Osteoblast (primary cell): ENCODE data around the gene CTBP2. TPM values are rescaled to one million over a fixed set of nuclear protein-coding genes. Genes with fewer than 3 reads are reported as not detected.

Experiments
- DNase-seq: peaks from one replicate; pipeline ENCODE4 v3.0.0; 2011; ENCODE audit warnings: low spot score, mixed read lengths; ENCODE audit not compliant: insufficient read length; ENCODE audit errors: missing footprints
- H2AFZ ChIP-seq: 2 replicates; pipeline ENCODE4 v1.6.0; 2011; ENCODE audit warnings: mild to moderate bottlenecking, low read length
- H3K27ac ChIP-seq: 2 replicates; pipeline ENCODE4 v1.5.1; 2011; ENCODE audit warnings: mild to moderate bottlenecking, low read depth, low read length, moderate library complexity
- H3K27me3 ChIP-seq: 2 replicates; pipeline ENCODE4 v1.6.0; 2012; ENCODE audit warnings: mild to moderate bottlenecking, control low read depth, inconsistent platforms, low read length, moderate library complexity; ENCODE audit not compliant: insufficient read depth
- H3K36me3 ChIP-seq: 2 replicates; pipeline ENCODE4 v1.5.1; 2011; ENCODE audit warnings: mild to moderate bottlenecking, low read length, control low read depth, moderate library complexity; ENCODE audit not compliant: insufficient read depth
- H3K4me1 ChIP-seq: 2 replicates; pipeline ENCODE4 v1.5.1; 2011; ENCODE audit warnings: mild to moderate bottlenecking, low read length, control low read depth, moderate library complexity; ENCODE audit not compliant: insufficient read depth
- H3K4me2 ChIP-seq: 2 replicates; pipeline ENCODE4 v1.6.0; 2011; ENCODE audit warnings: mild to moderate bottlenecking, low read length; ENCODE audit not compliant: insufficient read depth
- H3K4me3 ChIP-seq: fragments of 200-600 bp; sonication (generic); 3 replicates; pipeline ENCODE4 v1.5.1; 2012; ENCODE audit warnings: mild to moderate bottlenecking, low read length, inconsistent platforms; ENCODE audit not compliant: insufficient read depth
- H3K79me2 ChIP-seq: 2 replicates; pipeline ENCODE4 v1.6.0; 2012; ENCODE audit warnings: mild to moderate bottlenecking, low read length, control low read depth, inconsistent platforms; ENCODE audit not compliant: insufficient read depth
- H3K9me3 ChIP-seq: 2 replicates; pipeline ENCODE4 v1.5.1; 2011; ENCODE audit warnings: low read depth, low read length, control low read depth
- H4K20me1 ChIP-seq: 2 replicates; pipeline ENCODE4 v1.6.0; 2012; ENCODE audit warnings: mild to moderate bottlenecking, low read length, control low read depth; ENCODE audit not compliant: insufficient read depth
- total RNA-seq: library from RNA; depleted of rRNA; stranded (reverse); fragments of >200 nt; gene quantifications from 2 replicates; pipeline ENCODE4 v1.2.3, GENCODE V29; 2012
- TF ChIP-seq, protein P1 (sequence below): IDR thresholded peaks from 2 replicates; pipeline ENCODE4 v1.5.1; 2011; ENCODE audit warnings: mild to moderate bottlenecking, low read depth, low read length, moderate library complexity; ENCODE audit errors: extremely low read depth

The CTBP2 gene
- total RNA-seq, 1 donor: 65.9 TPM

DNA sequence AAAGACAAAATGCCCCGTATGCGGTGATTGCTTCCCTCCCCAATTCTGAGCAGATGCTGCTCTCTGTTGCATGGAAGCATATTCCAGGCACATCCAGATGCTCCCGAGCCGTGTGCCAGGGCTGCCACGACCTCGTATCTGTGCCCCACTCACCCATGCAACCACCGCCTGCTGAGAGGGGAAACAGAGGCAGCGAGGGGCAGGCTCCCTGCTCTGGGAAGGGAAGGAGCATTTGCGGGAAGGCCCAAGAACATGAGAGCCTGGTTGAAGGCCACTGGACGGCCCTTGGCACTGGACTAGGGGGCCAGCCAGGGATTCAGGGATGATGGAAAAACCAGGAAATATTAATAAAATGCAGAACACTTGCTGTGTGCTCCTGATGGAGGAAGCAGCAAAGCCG lies 89.4 kb downstream of the CTBP2 start:
- Histone ChIP-seq H3K79me2 (peaks cover 84% of the 10 kb centered on the region), H2AFZ (no peak overlapping the region), H3K36me3 (peaks cover 11% of the 10 kb centered on the region), H3K27me3 (no peaks in the 10 kb centered on the region), H3K9me3 (no peaks in the 10 kb centered on the region), H3K4me3 (no peak overlapping the region), H3K4me2 (no peak overlapping the region), H4K20me1 (peaks cover 18% of the 10 kb centered on the region), H3K4me1 (no peaks in the 10 kb centered on the region), H3K27ac (no peak overlapping the region)
- TF ChIP-seq, protein P1, sequence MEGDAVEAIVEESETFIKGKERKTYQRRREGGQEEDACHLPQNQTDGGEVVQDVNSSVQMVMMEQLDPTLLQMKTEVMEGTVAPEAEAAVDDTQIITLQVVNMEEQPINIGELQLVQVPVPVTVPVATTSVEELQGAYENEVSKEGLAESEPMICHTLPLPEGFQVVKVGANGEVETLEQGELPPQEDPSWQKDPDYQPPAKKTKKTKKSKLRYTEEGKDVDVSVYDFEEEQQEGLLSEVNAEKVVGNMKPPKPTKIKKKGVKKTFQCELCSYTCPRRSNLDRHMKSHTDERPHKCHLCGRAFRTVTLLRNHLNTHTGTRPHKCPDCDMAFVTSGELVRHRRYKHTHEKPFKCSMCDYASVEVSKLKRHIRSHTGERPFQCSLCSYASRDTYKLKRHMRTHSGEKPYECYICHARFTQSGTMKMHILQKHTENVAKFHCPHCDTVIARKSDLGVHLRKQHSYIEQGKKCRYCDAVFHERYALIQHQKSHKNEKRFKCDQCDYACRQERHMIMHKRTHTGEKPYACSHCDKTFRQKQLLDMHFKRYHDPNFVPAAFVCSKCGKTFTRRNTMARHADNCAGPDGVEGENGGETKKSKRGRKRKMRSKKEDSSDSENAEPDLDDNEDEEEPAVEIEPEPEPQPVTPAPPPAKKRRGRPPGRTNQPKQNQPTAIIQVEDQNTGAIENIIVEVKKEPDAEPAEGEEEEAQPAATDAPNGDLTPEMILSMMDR: no peak
- DNase-seq: no peak

DNA sequence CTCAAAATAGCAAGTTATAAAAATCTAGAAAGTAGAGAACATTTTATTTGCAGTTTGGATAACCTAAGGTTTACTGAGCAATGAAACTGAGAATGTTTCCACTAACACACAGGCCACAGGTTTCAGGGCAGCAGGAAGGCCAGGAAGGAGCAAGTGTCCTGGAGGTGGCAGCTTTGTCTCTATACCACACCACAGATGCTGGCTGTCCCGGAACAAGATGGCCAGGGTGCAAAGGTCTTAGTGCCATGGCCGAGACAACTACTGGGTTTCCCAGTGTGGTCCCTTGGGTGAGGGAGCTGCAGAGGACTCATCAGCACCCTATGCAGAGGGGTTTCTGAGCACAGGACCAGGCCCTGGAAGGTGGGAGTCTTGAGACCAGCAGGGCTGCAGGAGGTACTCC lies 92.0 kb downstream of the CTBP2 start:
- DNase-seq: no peak
- H2AFZ ChIP-seq: no peak overlapping the region
- no peak overlapping the region for H3K4me2 ChIP-seq
- TF ChIP-seq, protein P1: no peak
- H3K27ac ChIP-seq: no peak overlapping the region
- peaks cover 81% of the 10 kb centered on the region for H3K79me2 ChIP-seq
- peaks cover 11% of the 10 kb centered on the region for H3K36me3 ChIP-seq
- no peaks in the 10 kb centered on the region for H3K27me3 ChIP-seq
- H3K4me3 ChIP-seq: no peak overlapping the region
- peaks cover 32% of the 10 kb centered on the region for H4K20me1 ChIP-seq
- H3K4me1 ChIP-seq: peaks cover 17% of the 10 kb centered on the region
- H3K9me3 ChIP-seq: no peaks in the 10 kb centered on the region

DNA sequence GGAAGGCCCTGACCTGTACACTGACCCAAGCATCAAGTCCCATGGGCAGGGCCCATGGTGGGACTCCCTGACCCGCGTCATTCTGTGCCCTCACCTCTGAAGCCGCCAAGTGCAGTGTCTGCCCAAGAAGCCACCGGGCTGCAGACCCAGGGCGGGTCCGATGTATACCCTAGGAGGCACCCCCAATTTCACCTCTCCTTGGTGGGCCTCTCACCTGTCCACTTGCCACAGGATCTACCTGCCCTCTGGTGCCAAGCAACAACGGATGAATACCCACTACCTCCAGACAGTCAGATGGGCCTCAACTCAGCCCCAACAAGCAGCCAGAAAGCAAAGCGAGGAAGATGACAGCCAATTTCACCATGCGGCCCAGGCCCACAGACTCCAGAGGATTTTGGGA lies 92.6 kb downstream of the CTBP2 start:
- Histone ChIP-seq H4K20me1 (peaks cover 38% of the 10 kb centered on the region), H3K36me3 (peaks cover 11% of the 10 kb centered on the region), H3K4me2 (no peak overlapping the region), H3K27me3 (no peaks in the 10 kb centered on the region), H3K79me2 (peaks cover 82% of the 10 kb centered on the region), H2AFZ (no peak overlapping the region), H3K4me3 (no peak overlapping the region), H3K4me1 (peaks cover 17% of the 10 kb centered on the region), H3K9me3 (no peaks in the 10 kb centered on the region), H3K27ac (no peak overlapping the region)
- DNase-seq: no peak
- TF ChIP-seq, protein P1: no peak

DNA sequence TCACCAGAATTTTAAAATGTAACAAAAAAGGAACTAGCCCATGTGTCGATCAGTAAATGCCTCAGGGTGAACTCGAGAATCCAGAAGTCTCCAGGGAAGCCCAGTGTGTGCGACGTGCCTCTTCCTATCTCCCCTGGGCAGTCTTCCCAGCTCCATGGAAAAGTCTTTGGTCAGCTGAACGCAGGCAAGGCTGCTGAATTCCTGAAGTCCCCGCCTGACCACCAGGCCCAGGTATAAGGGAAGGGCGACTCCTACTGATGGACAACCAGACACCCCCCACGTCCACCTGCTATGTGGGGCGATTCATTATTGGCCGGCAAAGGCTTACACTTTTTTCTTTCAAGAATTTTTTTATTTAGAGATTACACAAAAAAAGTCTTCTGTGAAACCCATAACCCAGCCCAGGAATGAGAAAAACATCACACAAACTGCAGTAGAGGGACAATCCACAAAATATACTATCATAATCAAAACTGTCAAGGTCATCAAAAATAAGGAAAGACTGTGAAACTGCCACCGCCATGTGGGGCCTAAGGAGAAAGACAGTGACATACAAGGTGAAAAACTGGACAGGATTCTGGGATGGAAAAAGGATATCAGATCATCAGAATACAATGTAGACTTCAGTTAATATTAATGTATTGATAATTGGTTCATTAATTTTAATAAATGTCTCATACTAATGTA lies 93.5 kb downstream of the CTBP2 start:
- peaks cover 38% of the 10 kb centered on the region for H4K20me1 ChIP-seq

More for the DNA sequence above, 93.5 kb downstream of the CTBP2 start:
- peaks cover 83% of the 10 kb centered on the region for H3K79me2 ChIP-seq
- DNase-seq: no peak
- H3K27me3 ChIP-seq: no peaks in the 10 kb centered on the region
- H2AFZ ChIP-seq: no peak overlapping the region
- H3K27ac ChIP-seq: no peak overlapping the region
- no peak overlapping the region for H3K4me2 ChIP-seq
- H3K4me3 ChIP-seq: no peak overlapping the region
- no peaks in the 10 kb centered on the region for H3K9me3 ChIP-seq
- H3K36me3 ChIP-seq: peaks cover 11% of the 10 kb centered on the region
- peaks cover 18% of the 10 kb centered on the region for H3K4me1 ChIP-seq
- TF ChIP-seq, protein P1: no peak
